ENCODE measurements around the gene PELI2. TPM values are rescaled to one million over a fixed set of nuclear protein-coding genes. Genes with fewer than 3 reads are reported as not detected.

The PELI2 gene
- total RNA-seq, 1 donor from 2014 or later: 27.2 TPM

GRCh38 chr14:56125772-56126636, 7.8 kb downstream of the PELI2 start:
- H3K4me2 ChIP-seq: no peak overlapping the region
- no peaks in the 10 kb centered on the region for H3K9me3 Mint-ChIP-seq

GRCh38 chr14:56126637-56126913, 8.4 kb downstream of the PELI2 start:
- H3K27me3 Mint-ChIP-seq (ENCODE audit: insufficient read depth, low read depth): no peaks in the 10 kb centered on the region
- DNase-seq (ENCODE audit: low spot score): no peak
- H3K27ac Mint-ChIP-seq: no peak overlapping the region
- no peaks in the 10 kb centered on the region for H3K36me3 Mint-ChIP-seq
- Histone ChIP-seq H3K36me3 (no peaks in the 10 kb centered on the region), H3K4me2 (no peak overlapping the region), H3K9me3 (ENCODE audit: low read depth) (no peaks in the 10 kb centered on the region), H3F3A (ENCODE audit: low read depth) (peaks cover 35% of the 10 kb centered on the region), H3K4me1 (peaks cover 62% of the 10 kb centered on the region), H4K20me1 (ENCODE audit: low read depth) (peaks cover 100% of the 10 kb centered on the region), H3K27ac (no peak overlapping the region), H3K4me3 (no peak overlapping the region), H3K27me3 (peaks cover 1% of the 10 kb centered on the region), H2AFZ (replicated peaks) (no peak overlapping the region), H3K79me2 (ENCODE audit: low read depth) (peaks cover 96% of the 10 kb centered on the region), H3K9ac (no peak overlapping the region)
- peaks cover 64% of the 10 kb centered on the region for H3K4me1 Mint-ChIP-seq
- no peak overlapping the region for H3K4me3 Mint-ChIP-seq
- TF ChIP-seq EZH2phosphoT487 (IDR thresholded peaks at IDR 0.05) (no peak), EZH2 (IDR thresholded peaks at IDR 0.05) (no peak), CTCF (IDR thresholded peaks at IDR 0.05) (no peak)
- no peaks in the 10 kb centered on the region for H3K9me3 Mint-ChIP-seq

More at GRCh38 chr14:56125772-56126636, 7.8 kb downstream of the PELI2 start:
- no peak overlapping the region for H2AFZ ChIP-seq (replicated peaks)
- no peaks in the 10 kb centered on the region for H3K9me3 ChIP-seq (ENCODE audit: low read depth)
- H3K4me1 ChIP-seq: peaks cover 56% of the 10 kb centered on the region
- H3K36me3 ChIP-seq: no peaks in the 10 kb centered on the region
- no peak overlapping the region for H3K27ac ChIP-seq
- H3F3A ChIP-seq (ENCODE audit: low read depth): peaks cover 29% of the 10 kb centered on the region
- H3K4me3 ChIP-seq: no peak overlapping the region
- H4K20me1 ChIP-seq (ENCODE audit: low read depth): peaks cover 100% of the 10 kb centered on the region
- no peak for DNase-seq (ENCODE audit: low spot score)
- no peak for TF ChIP-seq EZH2phosphoT487 (IDR thresholded peaks at IDR 0.05)
- no peak for TF ChIP-seq EZH2 (IDR thresholded peaks at IDR 0.05)
- no peak for TF ChIP-seq CTCF (IDR thresholded peaks at IDR 0.05)
- H3K4me1 Mint-ChIP-seq: peaks cover 62% of the 10 kb centered on the region
- peaks cover 7% of the 10 kb centered on the region for H3K27me3 ChIP-seq
- H3K9ac ChIP-seq: no peak overlapping the region
- no peaks in the 10 kb centered on the region for H3K36me3 Mint-ChIP-seq
- no peaks in the 10 kb centered on the region for H3K27me3 Mint-ChIP-seq (ENCODE audit: insufficient read depth, low read depth)
- H3K79me2 ChIP-seq (ENCODE audit: low read depth): peaks cover 96% of the 10 kb centered on the region
- no peak overlapping the region for H3K27ac Mint-ChIP-seq
- no peak overlapping the region for H3K4me3 Mint-ChIP-seq

GRCh38 chr14:56127156-56127555, 8.9 kb downstream of the PELI2 start:
- DNase-seq (ENCODE audit: low spot score): no peak
- Histone ChIP-seq H3K27ac (no peak overlapping the region), H4K20me1 (ENCODE audit: low read depth) (peaks cover 100% of the 10 kb centered on the region), H3K4me2 (no peak overlapping the region), H3K9me3 (ENCODE audit: low read depth) (no peaks in the 10 kb centered on the region), H3K79me2 (ENCODE audit: low read depth) (peaks cover 96% of the 10 kb centered on the region), H3K4me3 (no peak overlapping the region), H3K27me3 (no peaks in the 10 kb centered on the region), H2AFZ (replicated peaks) (no peak overlapping the region), H3K36me3 (no peaks in the 10 kb centered on the region), H3K4me1 (peaks cover 68% of the 10 kb centered on the region), H3K9ac (no peak overlapping the region), H3F3A (ENCODE audit: low read depth) (peaks cover 40% of the 10 kb centered on the region)
- Mint-ChIP-seq H3K27ac (no peak overlapping the region), H3K4me1 (peaks cover 66% of the 10 kb centered on the region), H3K27me3 (ENCODE audit: insufficient read depth, low read depth) (no peaks in the 10 kb centered on the region), H3K9me3 (no peaks in the 10 kb centered on the region), H3K36me3 (no peaks in the 10 kb centered on the region), H3K4me3 (no peak overlapping the region)
- TF ChIP-seq CTCF (IDR thresholded peaks at IDR 0.05): no peak
- TF ChIP-seq EZH2phosphoT487 (IDR thresholded peaks at IDR 0.05): no peak
- no peak for TF ChIP-seq EZH2 (IDR thresholded peaks at IDR 0.05)

All from neural progenitor cell (in vitro differentiated cells).